HEK293 (cell line): ENCODE measurements around the gene C20orf173.

Source experiments
- CTCF ChIA-PET: fragments of 350-600 bp; formaldehyde crosslinking; extraction: SDS; loops from one replicate; lab custom pipeline; 2021; ENCODE audit warnings: antibody characterized with exemption; lab: Yijun Ruan, JAX
- POLR2A ChIA-PET: fragments of 300-600 bp; formaldehyde crosslinking; extraction: SDS; loops from one replicate; lab custom pipeline; 2020; ENCODE audit warnings: antibody characterized with exemption, inconsistent platforms; lab: Yijun Ruan, JAX
- H3K27ac ChIP-seq: fragments of 200-500 bp; sonication (Bioruptor generic); 2 replicates; pipeline ENCODE4 v1.5.1; 2014; ENCODE audit warnings: low read depth, low read length, control low read depth, inconsistent platforms; ENCODE audit errors: extremely low read depth
- H3K36me3 ChIP-seq, 2 experiments: fragments of 200-500 bp in 1 of 2; sonication (Bioruptor generic) in 1 of 2; 1 replicate in 1 of 2; 2 replicates in 1 of 2; pipeline ENCODE4 v1.5.1; 2014 to 2017; ENCODE audit warnings: inconsistent platforms in 2 of 2, low read length in 2 of 2; ENCODE audit not compliant: control insufficient read depth in 2 of 2, insufficient read depth in 1 of 2
- H3K4me1 ChIP-seq: fragments of 200-500 bp; sonication (Bioruptor generic); 2 replicates; pipeline ENCODE4 v1.5.1; 2014; ENCODE audit warnings: mild to moderate bottlenecking, low read length, inconsistent platforms; ENCODE audit not compliant: control insufficient read depth, insufficient read depth
- H3K4me3 ChIP-seq: 2 replicates; pipeline ENCODE4 v1.5.1; 2011; ENCODE audit warnings: low read depth, mild to moderate bottlenecking, control low read depth, low read length, moderate library complexity
- H3K9me3 ChIP-seq: fragments of 200-500 bp; sonication (Bioruptor generic); 2 replicates; pipeline ENCODE4 v1.5.1; 2014; ENCODE audit warnings: low read depth, low read length, inconsistent platforms; ENCODE audit not compliant: control insufficient read depth, insufficient read depth
- KLF7 ChIP-seq: fragments of 450-650 bp; formaldehyde crosslinking; IDR thresholded peaks from 2 replicates; pipeline ENCODE4 v1.5.1; 2016; ENCODE audit warnings: missing biosample characterization, missing genetic modification characterization, borderline replicate concordance
- SCRT2 ChIP-seq: fragments of 450-650 bp; formaldehyde crosslinking; IDR thresholded peaks from 2 replicates; pipeline ENCODE4 v1.5.1; 2016; ENCODE audit warnings: missing biosample characterization, missing genetic modification characterization
- ZBTB21 ChIP-seq: fragments of 450-650 bp; formaldehyde crosslinking; IDR thresholded peaks from 2 replicates; pipeline ENCODE4 v1.5.1; 2017; ENCODE audit warnings: missing biosample characterization, missing genetic modification characterization
- ZBTB7A ChIP-seq: fragments of 450-650 bp; formaldehyde crosslinking; IDR thresholded peaks from 2 replicates; pipeline ENCODE4 v1.5.1; 2016; ENCODE audit warnings: low read depth, missing biosample characterization, missing genetic modification characterization
- ZNF121 ChIP-seq: fragments of 450-650 bp; formaldehyde crosslinking; IDR thresholded peaks from 2 replicates; pipeline ENCODE4 v1.5.1; 2016; ENCODE audit warnings: missing biosample characterization, missing genetic modification characterization
- ZNF132 ChIP-seq: fragments of 450-650 bp; formaldehyde crosslinking; IDR thresholded peaks from 2 replicates; pipeline ENCODE4 v1.5.1; 2017; ENCODE audit warnings: missing biosample characterization, missing genetic modification characterization, borderline replicate concordance
- ZNF138 ChIP-seq: fragments of 450-650 bp; formaldehyde crosslinking; IDR thresholded peaks from 2 replicates; pipeline ENCODE4 v1.5.1; 2016; ENCODE audit warnings: missing biosample characterization, missing genetic modification characterization, borderline replicate concordance
- ZNF157 ChIP-seq: fragments of 450-650 bp; formaldehyde crosslinking; IDR thresholded peaks from 2 replicates; pipeline ENCODE4 v1.5.1; 2016; ENCODE audit warnings: missing biosample characterization, missing genetic modification characterization
- ZNF184 ChIP-seq: fragments of 450-650 bp; IDR thresholded peaks from 2 replicates; pipeline ENCODE4 v1.5.1; 2018; ENCODE audit warnings: missing biosample characterization, mild to moderate bottlenecking, missing genetic modification characterization
- ZNF19 ChIP-seq: fragments of 450-650 bp; formaldehyde crosslinking; IDR thresholded peaks from 2 replicates; pipeline ENCODE4; 2016; ENCODE audit warnings: missing biosample characterization, missing genetic modification characterization, low read depth
- ZNF23 ChIP-seq: fragments of 450-650 bp; formaldehyde crosslinking; IDR thresholded peaks from 2 replicates; pipeline ENCODE4 v1.5.1; 2016; ENCODE audit warnings: missing biosample characterization, missing genetic modification characterization, borderline replicate concordance
- ZNF391 ChIP-seq: fragments of 450-650 bp; formaldehyde crosslinking; IDR thresholded peaks from 2 replicates; pipeline ENCODE4 v1.5.1; 2016; ENCODE audit warnings: low read depth, missing biosample characterization, missing genetic modification characterization, borderline replicate concordance
- ZNF404 ChIP-seq: fragments of 450-650 bp; formaldehyde crosslinking; IDR thresholded peaks from 2 replicates; pipeline ENCODE4 v1.5.1; 2017; ENCODE audit warnings: missing biosample characterization, missing genetic modification characterization
- ZNF48 ChIP-seq: fragments of 450-650 bp; formaldehyde crosslinking; IDR thresholded peaks from 2 replicates; pipeline ENCODE4 v1.5.1; 2016; ENCODE audit warnings: missing biosample characterization, missing genetic modification characterization
- ZNF521 ChIP-seq: fragments of 450-650 bp; formaldehyde crosslinking; IDR thresholded peaks from 2 replicates; pipeline ENCODE4 v1.5.1; 2017; ENCODE audit warnings: missing biosample characterization, mild to moderate bottlenecking, missing genetic modification characterization
- ZNF596 ChIP-seq: fragments of 450-650 bp; IDR thresholded peaks from 2 replicates; pipeline ENCODE4 v1.5.0; 2018; ENCODE audit warnings: missing biosample characterization, mild to moderate bottlenecking, missing genetic modification characterization, moderate library complexity
- ZNF621 ChIP-seq: fragments of 450-650 bp; formaldehyde crosslinking; IDR thresholded peaks from 2 replicates; pipeline ENCODE4 v1.5.1; 2017; ENCODE audit warnings: missing biosample characterization, missing genetic modification characterization
- ZNF660 ChIP-seq: fragments of 450-650 bp; IDR thresholded peaks from 2 replicates; pipeline ENCODE4 v1.5.1; 2018; ENCODE audit warnings: missing biosample characterization, mild to moderate bottlenecking, missing genetic modification characterization
- ZSCAN30 ChIP-seq: fragments of 450-650 bp; IDR thresholded peaks from 2 replicates; pipeline ENCODE4 v1.5.1; 2018; ENCODE audit warnings: missing biosample characterization, mild to moderate bottlenecking, missing genetic modification characterization, moderate library complexity
- TF ChIP-seq, protein P1 (sequence below): fragments of 450-650 bp; formaldehyde crosslinking; IDR thresholded peaks from 2 replicates; pipeline ENCODE4 v1.5.1; 2016; ENCODE audit warnings: missing biosample characterization, missing genetic modification characterization
- TF ChIP-seq, protein P2 (sequence below): fragments of 450-650 bp; formaldehyde crosslinking; IDR thresholded peaks from 2 replicates; pipeline ENCODE4 v1.5.1; 2017; ENCODE audit warnings: missing biosample characterization, missing genetic modification characterization
- TF ChIP-seq, protein P3 (sequence below): fragments of 450-650 bp; formaldehyde crosslinking; IDR thresholded peaks from 2 replicates; pipeline ENCODE4 v1.5.1; 2017; ENCODE audit warnings: missing biosample characterization, missing genetic modification characterization
- TF ChIP-seq, protein P4 (sequence below): fragments of 450-650 bp; formaldehyde crosslinking; conservative IDR thresholded peaks from 2 replicates; pipeline ENCODE4 v1.5.1; 2016; ENCODE audit warnings: low read depth, missing biosample characterization, missing genetic modification characterization

Gene C20orf173

DNA sequence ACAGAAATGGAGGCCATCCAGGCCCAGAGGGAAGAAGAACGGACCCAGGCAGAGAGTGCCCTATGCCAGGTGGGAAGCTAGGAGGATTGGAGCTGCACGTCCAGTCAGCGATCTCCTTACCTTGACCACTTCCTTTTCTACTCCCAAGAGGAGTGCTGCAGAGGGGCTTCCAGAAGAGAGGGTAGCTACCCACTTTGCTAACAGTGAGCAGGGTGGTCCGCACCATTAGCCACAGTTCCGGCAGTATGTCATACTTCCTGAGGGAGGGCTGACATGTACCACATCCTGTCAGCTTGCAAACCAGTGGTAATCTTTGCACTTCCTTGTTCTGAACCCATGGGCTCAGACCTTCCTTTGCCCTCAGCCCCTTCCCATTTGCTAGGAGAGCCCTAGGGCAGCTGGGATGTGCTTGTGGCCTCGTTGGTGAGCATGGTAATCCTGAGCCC is 38.7 kb downstream of the C20orf173 start (continued):
- TF ChIP-seq ZNF23 (tag by site-specific recombination) (no peak), ZNF19 (tag by site-specific recombination) (no peak), SCRT2 (no peak), ZNF48 (tag by site-specific recombination) (no peak), KLF7 (tag by site-specific recombination) (no peak), ZBTB7A (no peak)
- TF ChIP-seq, protein P1, sequence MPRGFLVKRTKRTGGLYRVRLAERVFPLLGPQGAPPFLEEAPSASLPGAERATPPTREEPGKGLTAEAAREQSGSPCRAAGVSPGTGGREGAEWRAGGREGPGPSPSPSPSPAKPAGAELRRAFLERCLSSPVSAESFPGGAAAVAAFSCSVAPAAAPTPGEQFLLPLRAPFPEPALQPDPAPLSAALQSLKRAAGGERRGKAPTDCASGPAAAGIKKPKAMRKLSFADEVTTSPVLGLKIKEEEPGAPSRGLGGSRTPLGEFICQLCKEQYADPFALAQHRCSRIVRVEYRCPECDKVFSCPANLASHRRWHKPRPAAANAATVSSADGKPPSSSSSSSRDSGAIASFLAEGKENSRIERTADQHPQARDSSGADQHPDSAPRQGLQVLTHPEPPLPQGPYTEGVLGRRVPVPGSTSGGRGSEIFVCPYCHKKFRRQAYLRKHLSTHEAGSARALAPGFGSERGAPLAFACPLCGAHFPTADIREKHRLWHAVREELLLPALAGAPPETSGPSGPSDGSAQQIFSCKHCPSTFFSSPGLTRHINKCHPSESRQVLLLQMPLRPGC = no peak

DNA sequence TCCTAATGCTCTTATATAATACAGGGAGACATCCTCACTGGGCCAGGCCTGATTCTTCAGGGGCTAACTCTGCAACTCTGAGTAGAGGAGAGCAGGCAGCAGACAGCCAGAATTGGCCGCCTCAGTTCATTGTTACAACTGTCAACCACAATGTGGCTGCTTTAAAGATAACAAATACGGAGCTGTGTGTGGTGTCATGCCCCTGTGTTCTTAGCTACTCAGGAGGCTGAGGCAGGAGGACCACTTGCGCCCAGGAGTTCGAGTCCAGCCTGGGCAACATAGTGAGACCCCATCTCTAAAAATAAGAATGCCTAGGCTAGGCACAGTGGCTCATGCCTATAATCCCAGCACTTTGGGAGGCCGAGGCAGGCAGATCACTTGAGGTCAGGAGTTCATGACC is 39.7 kb downstream of the C20orf173 start:
- H3K9me3 ChIP-seq = no peaks in the 10 kb centered on the region
- TF ChIP-seq ZNF121 (tag by site-specific recombination) = peak; percentile 72
- TF ChIP-seq ZNF404 = no peak
- TF ChIP-seq, protein P2, sequence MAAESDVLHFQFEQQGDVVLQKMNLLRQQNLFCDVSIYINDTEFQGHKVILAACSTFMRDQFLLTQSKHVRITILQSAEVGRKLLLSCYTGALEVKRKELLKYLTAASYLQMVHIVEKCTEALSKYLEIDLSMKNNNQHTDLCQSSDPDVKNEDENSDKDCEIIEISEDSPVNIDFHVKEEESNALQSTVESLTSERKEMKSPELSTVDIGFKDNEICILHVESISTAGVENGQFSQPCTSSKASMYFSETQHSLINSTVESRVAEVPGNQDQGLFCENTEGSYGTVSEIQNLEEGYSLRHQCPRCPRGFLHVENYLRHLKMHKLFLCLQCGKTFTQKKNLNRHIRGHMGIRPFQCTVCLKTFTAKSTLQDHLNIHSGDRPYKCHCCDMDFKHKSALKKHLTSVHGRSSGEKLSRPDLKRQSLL (tag by site-specific recombination) = no peak
- no peak for TF ChIP-seq ZNF596 (tag by site-specific recombination)
- TF ChIP-seq ZNF184 = no peak
- TF ChIP-seq, all 188 proteins: peak for 1
- POLR2A ChIA-PET = no interaction called here
- Histone ChIP-seq H3K27ac (no peak overlapping the region), H3K4me1 (no peaks in the 10 kb centered on the region), H3K4me3 (no peak overlapping the region), H3K36me3 (peaks cover 27 to 84% of the 10 kb centered on the region in 2 experiments; a peak in 2 of 3 replicates)
- CTCF ChIA-PET = no interaction called here

DNA sequence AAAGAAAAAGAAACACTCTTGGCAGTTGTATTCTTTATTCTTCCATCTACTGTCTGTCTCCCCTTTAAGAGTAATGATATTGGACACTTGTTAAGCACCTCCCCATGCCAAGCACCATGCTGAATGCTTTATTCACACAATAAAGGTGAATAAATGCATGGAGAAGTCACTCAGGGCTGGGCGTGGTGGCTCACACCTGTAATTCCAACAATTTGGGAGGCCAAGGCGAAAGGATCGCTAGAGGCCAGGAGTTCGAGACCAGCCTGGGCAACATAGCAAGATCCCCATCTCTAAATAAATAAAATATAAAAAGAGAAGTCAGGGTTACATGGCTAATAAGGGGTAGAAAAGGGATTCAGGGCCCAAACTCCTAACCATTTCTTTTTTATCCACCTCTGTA is 42.0 kb downstream of the C20orf173 start:
- ChIA-PET POLR2A (no interaction called here), CTCF (interaction anchor here (1.0 kb wide), 1 partner anchor 24 kb away, joined by 4 read pairs; no protein-coding TSS in a partner anchor)

More for the DNA sequence above, 42.0 kb downstream of the C20orf173 start:
- Histone ChIP-seq H3K36me3 (peaks cover 37 to 75% of the 10 kb centered on the region in 2 experiments), H3K27ac (no peak overlapping the region), H3K9me3 (no peaks in the 10 kb centered on the region), H3K4me3 (no peak overlapping the region), H3K4me1 (no peaks in the 10 kb centered on the region)
- TF ChIP-seq ZSCAN30 (tag by site-specific recombination) (no peak), ZNF132 (tag by site-specific recombination) (no peak), ZNF157 (tag by site-specific recombination) (no peak), ZNF138 (tag by site-specific recombination) (no peak), ZNF660 (tag by site-specific recombination) (no peak), ZNF621 (tag by site-specific recombination) (no peak), ZBTB21 (no peak), ZNF391 (tag by site-specific recombination) (no peak), ZNF521 (tag by site-specific recombination) (no peak)
- TF ChIP-seq, protein P3, sequence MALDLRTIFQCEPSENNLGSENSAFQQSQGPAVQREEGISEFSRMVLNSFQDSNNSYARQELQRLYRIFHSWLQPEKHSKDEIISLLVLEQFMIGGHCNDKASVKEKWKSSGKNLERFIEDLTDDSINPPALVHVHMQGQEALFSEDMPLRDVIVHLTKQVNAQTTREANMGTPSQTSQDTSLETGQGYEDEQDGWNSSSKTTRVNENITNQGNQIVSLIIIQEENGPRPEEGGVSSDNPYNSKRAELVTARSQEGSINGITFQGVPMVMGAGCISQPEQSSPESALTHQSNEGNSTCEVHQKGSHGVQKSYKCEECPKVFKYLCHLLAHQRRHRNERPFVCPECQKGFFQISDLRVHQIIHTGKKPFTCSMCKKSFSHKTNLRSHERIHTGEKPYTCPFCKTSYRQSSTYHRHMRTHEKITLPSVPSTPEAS (tag by site-specific recombination) = no peak
- TF ChIP-seq, protein P4, sequence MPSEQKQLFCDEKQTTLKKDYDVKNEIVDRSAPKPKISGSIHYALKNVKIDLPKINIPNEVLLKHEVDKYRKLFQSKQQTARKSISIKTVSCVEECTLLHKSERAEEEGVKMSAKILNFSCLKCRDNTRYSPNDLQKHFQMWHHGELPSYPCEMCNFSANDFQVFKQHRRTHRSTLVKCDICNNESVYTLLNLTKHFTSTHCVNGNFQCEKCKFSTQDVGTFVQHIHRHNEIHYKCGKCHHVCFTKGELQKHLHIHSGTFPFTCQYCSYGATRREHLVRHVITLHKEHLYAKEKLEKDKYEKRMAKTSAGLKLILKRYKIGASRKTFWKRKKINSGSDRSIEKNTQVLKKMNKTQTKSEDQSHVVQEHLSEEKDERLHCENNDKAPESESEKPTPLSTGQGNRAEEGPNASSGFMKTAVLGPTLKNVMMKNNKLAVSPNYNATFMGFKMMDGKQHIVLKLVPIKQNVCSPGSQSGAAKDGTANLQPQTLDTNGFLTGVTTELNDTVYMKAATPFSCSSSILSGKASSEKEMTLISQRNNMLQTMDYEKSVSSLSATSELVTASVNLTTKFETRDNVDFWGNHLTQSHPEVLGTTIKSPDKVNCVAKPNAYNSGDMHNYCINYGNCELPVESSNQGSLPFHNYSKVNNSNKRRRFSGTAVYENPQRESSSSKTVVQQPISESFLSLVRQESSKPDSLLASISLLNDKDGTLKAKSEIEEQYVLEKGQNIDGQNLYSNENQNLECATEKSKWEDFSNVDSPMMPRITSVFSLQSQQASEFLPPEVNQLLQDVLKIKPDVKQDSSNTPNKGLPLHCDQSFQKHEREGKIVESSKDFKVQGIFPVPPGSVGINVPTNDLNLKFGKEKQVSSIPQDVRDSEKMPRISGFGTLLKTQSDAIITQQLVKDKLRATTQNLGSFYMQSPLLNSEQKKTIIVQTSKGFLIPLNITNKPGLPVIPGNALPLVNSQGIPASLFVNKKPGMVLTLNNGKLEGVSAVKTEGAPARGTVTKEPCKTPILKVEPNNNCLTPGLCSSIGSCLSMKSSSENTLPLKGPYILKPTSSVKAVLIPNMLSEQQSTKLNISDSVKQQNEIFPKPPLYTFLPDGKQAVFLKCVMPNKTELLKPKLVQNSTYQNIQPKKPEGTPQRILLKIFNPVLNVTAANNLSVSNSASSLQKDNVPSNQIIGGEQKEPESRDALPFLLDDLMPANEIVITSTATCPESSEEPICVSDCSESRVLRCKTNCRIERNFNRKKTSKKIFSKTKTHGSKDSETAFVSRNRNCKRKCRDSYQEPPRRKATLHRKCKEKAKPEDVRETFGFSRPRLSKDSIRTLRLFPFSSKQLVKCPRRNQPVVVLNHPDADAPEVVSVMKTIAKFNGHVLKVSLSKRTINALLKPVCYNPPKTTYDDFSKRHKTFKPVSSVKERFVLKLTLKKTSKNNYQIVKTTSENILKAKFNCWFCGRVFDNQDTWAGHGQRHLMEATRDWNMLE (tag by site-specific recombination) = no peak
